Fibroblast of skin of back (primary cell): ENCODE results near the gene SUGP2.

Source experiments
- DNase-seq: peaks from one replicate; pipeline ENCODE4 v3.0.0-alpha.2; 2013

Gene SUGP2

GRCh38 chr19:18948976-18949356 is 84.4 kb downstream of the SUGP2 start:
- no peak for DNase-seq

DNA sequence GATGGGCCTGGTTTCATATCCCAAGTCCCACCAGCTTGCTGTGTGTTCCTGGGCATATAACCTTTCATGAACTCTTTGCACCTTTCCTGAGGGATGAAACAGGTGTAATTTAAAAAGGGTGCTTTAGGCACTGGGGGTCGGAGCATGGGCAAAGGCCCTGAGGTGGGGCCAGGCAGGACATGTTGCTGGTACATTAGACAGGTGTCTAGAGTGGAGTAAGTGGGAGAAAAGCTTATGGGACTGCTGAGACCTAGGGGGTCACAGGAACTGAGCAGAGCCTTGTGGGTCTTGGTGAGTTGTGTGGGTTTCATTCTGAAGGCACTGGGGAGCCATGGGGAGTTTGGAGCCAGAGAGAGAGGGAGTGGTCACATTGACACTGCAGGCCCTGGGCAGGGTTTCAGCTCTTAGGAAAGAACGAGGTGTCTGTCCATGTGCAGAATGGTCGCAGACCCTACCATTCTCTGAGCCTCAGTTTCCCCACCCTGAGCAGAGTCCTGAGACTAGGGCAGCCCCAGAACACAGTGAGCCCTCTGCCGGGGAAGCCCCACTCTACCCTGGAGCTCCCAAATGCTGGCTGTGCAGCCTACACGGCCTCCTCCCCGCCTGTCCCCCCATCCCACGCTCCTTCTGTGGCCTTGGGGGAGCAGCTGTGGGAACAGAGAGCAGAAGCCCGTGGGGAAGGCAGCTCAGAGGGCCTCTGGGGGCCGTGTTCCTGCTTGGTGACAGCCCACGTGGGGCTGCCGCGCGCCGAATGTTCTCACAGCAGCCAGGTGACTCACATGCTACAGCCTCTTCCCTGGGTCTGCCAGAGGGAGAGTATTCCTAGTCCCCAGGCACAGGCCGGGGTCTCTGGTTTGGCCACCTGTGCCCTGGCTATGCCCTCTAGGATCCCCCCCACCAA is 85.0 kb downstream of the SUGP2 start:
- no peak for DNase-seq

DNA sequence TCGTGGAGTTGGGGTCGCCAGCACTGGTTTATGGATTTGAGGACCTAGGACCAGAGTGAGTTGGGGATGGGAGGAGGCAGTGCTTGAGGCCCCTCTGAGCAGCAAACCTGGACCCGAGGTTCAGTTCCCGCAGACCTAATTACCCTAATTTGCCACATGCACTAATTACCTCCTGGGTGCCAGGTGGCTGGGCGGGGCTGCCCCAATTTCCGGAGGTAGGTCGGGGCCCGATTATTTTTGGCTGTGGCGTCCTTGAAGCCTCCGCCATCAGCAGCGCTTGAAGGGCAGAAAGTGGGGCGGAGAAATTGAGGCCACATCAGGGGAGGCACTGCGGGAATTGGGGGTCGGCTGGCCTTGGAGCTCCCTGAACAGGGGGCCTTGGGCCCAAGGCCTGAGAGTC is 86.4 kb downstream of the SUGP2 start:
- DNase-seq: no peak

DNA sequence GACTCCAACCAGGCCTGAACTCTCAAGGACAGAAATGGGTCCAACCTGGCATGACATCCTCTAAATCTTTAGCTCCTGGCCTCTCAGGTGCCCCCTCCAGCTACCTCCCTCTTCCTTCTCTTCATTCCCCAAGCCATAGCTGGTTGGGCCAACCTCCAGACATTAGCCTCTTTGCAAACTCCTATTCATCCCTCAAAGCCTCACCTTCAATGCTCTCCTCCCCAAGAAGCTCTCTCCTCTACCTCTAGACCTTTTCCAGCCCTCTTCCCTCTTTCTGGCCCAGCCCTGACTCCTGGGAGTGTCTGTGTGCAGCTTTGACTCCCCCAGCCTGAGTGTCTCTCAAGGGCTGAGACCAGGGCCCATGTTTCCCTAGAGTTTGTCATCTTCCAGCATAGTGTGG is 87.0 kb downstream of the SUGP2 start:
- DNase-seq: no peak

GRCh38 chr19:18945297-18945696 is 88.0 kb downstream of the SUGP2 start:
- no peak for DNase-seq

DNA sequence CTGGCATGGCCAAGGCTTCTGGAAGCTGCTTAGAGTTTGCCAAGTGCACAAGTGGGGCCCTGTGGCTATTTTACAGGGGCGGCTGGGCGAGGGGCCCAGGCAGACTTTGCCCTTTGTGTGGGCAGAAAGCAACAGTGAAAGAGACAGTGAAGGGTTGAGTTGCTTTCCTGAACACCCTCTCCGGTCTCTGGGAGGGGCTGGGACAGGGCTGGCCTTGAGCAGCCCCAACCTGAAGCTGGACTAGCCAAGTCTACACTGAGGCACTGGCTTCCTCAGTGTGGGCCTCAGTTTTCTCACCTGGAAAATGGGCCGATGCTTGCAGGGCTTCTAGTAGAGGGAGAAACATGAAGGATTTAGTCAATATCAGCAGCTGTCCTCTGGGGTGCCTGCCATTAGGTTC is 89.9 kb downstream of the SUGP2 start:
- DNase-seq: no peak

GRCh38 chr19:18942692-18943091 is 90.6 kb downstream of the SUGP2 start:
- DNase-seq: no peak

DNA sequence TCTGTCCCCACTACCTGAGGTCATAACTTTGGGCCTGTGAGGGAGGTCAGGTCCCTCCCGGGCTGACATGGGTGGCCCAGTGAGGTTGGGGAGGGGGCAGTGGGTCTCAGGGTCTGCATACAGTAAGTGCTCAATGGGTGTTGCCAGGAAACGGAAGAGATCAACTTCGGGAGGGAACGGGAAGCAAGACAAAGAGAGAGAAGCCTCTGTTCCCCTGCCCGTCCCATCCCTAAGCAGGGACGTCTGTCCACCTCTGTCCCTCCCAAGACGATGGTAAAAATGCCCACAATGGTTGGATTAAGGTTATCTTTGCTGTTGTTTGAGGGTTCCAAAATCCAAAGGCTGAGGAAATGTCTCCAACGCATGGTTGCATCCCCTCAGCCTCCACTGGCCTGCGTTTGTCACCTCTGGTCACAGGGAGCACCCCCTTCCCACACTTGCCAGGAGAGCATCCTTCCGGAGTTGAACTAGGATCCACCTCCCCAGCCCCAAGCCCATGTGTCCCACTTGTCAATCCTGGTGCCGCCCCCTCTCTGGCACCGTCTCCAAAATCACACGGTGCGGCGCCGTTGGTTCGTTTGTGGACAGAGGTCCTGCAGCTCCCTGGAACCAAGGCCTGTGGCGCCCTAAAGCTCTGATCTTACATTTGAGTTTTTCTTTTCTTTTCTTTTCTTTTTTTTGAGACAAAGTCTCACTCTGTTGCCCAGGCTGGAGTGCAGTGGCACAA is 91.5 kb downstream of the SUGP2 start:
- no peak for DNase-seq
